Astrocyte (in vitro differentiated cells and primary cell): ENCODE measurements around the gene BANP. TPM values are rescaled to one million over a fixed set of nuclear protein-coding genes. Genes with fewer than 3 reads are reported as not detected.

Experiments
- DNase-seq: peaks from one replicate; pipeline ENCODE4 v3.0.0-alpha.2; 2010; ENCODE audit warnings: low read depth
- FAIRE-seq: peaks from 2 replicates; lab custom pipeline; 2011; peaks lifted over from hg19 to GRCh38; lab: Jason Lieb, UNC
- H2AFZ ChIP-seq: 2 replicates; pipeline ENCODE4 v1.6.0; 2012; ENCODE audit warnings: low read depth, low read length, inconsistent platforms
- H3K27ac ChIP-seq: 2 replicates; pipeline ENCODE4 v1.5.1; 2011; ENCODE audit warnings: low read depth, low read length, inconsistent platforms
- H3K27me3 ChIP-seq: 2 replicates; pipeline ENCODE4 v1.6.0; 2011; ENCODE audit warnings: low read length, inconsistent platforms; ENCODE audit not compliant: insufficient read depth
- H3K36me3 ChIP-seq: 2 replicates; pipeline ENCODE4 v1.5.1; 2011; ENCODE audit warnings: low read length, inconsistent platforms; ENCODE audit not compliant: insufficient read depth
- H3K4me1 ChIP-seq: 2 replicates; pipeline ENCODE4 v1.5.1; 2011; ENCODE audit warnings: low read length, inconsistent platforms; ENCODE audit not compliant: insufficient read depth
- H3K4me2 ChIP-seq: 2 replicates; pipeline ENCODE4 v1.6.0; 2012; ENCODE audit warnings: low read length, inconsistent platforms
- H3K4me3 ChIP-seq: 2 replicates; pipeline ENCODE4 v1.5.1; 2011; ENCODE audit warnings: low read depth, mild to moderate bottlenecking, low read length, inconsistent platforms; ENCODE audit not compliant: insufficient read depth
- H3K79me2 ChIP-seq: 2 replicates; pipeline ENCODE4 v1.6.0; 2012; ENCODE audit warnings: mild to moderate bottlenecking, low read length, inconsistent platforms; ENCODE audit not compliant: insufficient read depth
- H3K9ac ChIP-seq: 2 replicates; pipeline ENCODE4 v1.6.0; 2012; ENCODE audit warnings: mild to moderate bottlenecking, low read length, inconsistent platforms
- H3K9me3 ChIP-seq: 2 replicates; pipeline ENCODE4 v1.5.1; 2012; ENCODE audit warnings: low read depth, mild to moderate bottlenecking, low read length, inconsistent platforms; ENCODE audit not compliant: insufficient read depth
- H4K20me1 ChIP-seq: 2 replicates; pipeline ENCODE4 v1.6.0; 2012; ENCODE audit warnings: low read length, inconsistent platforms; ENCODE audit not compliant: insufficient read depth
- H3K27ac Mint-ChIP-seq: one replicate; pipeline ENCODE4 v1.8.0; 2021; ENCODE audit warnings: mild to moderate bottlenecking, mixed read lengths; ENCODE audit not compliant: unreplicated experiment
- H3K27me3 Mint-ChIP-seq: one replicate; pipeline ENCODE4 v1.8.0; 2021; ENCODE audit warnings: low read depth, mixed read lengths; ENCODE audit not compliant: unreplicated experiment
- H3K36me3 Mint-ChIP-seq: one replicate; pipeline ENCODE4 v1.8.0; 2021; ENCODE audit warnings: low read depth, mixed read lengths; ENCODE audit not compliant: unreplicated experiment
- H3K4me1 Mint-ChIP-seq: one replicate; pipeline ENCODE4 v1.8.0; 2021; ENCODE audit warnings: low read depth, mixed read lengths; ENCODE audit not compliant: unreplicated experiment
- H3K4me3 Mint-ChIP-seq: one replicate; pipeline ENCODE4 v1.8.0; 2021; ENCODE audit warnings: mild to moderate bottlenecking, moderate library complexity, mixed read lengths; ENCODE audit not compliant: unreplicated experiment
- H3K9me3 Mint-ChIP-seq: one replicate; pipeline ENCODE4 v1.8.0; 2021; ENCODE audit warnings: mild to moderate bottlenecking, mixed read lengths; ENCODE audit not compliant: unreplicated experiment
- CTCF ChIP-seq: IDR thresholded peaks from 2 replicates; pipeline ENCODE4 v1.5.1; 2011; ENCODE audit warnings: low read depth, mild to moderate bottlenecking, inconsistent platforms, low read length, moderate library complexity; ENCODE audit not compliant: insufficient read depth
- EZH2 ChIP-seq: IDR thresholded peaks from 2 replicates; pipeline ENCODE4 v1.6.1; 2012; ENCODE audit warnings: mild to moderate bottlenecking, low read length, inconsistent platforms; ENCODE audit not compliant: insufficient read depth
- total RNA-seq: library from RNA; stranded (reverse); gene quantifications from 2 replicates; pipeline ENCODE4 v1.2.1, GENCODE V29; 2021

The BANP gene
- total RNA-seq, 1 donor from 2014 or later: 28.9 TPM

GRCh38 chr16:87949071-87949744 is 2.0 kb upstream of the BANP start:
- H3K27ac ChIP-seq: no peak overlapping the region
- no peak overlapping the region for H3K4me3 Mint-ChIP-seq
- no peak overlapping the region for H3K4me3 ChIP-seq
- no peaks in the 10 kb centered on the region for H3K27me3 ChIP-seq
- peaks cover 19% of the 10 kb centered on the region for H3K4me1 ChIP-seq
- FAIRE-seq: no peak
- peak overlapping the region; percentile 43 for H2AFZ ChIP-seq
- peaks cover 26% of the 10 kb centered on the region for H3K79me2 ChIP-seq
- H3K36me3 ChIP-seq: peaks cover 2% of the 10 kb centered on the region
- H3K4me1 Mint-ChIP-seq: peaks cover 14% of the 10 kb centered on the region
- peak overlapping the region; percentile 37 for H3K27ac Mint-ChIP-seq
- TF ChIP-seq EZH2 (no peak), CTCF (no peak)
- H4K20me1 ChIP-seq: peaks cover 1% of the 10 kb centered on the region
- H3K9ac ChIP-seq: no peak overlapping the region
- peaks cover 2% of the 10 kb centered on the region for H3K36me3 Mint-ChIP-seq
- no peak overlapping the region for H3K4me2 ChIP-seq
- DNase-seq: no peak
- no peaks in the 10 kb centered on the region for H3K9me3 ChIP-seq
- H3K27me3 Mint-ChIP-seq: no peaks in the 10 kb centered on the region
- no peaks in the 10 kb centered on the region for H3K9me3 Mint-ChIP-seq

- H4K20me1 ChIP-seq: peaks cover 13% of the 10 kb centered on the region
- TF ChIP-seq EZH2: no peak
- no peak for TF ChIP-seq CTCF
- H3K4me1 ChIP-seq: peaks cover 30% of the 10 kb centered on the region
- no peaks in the 10 kb centered on the region for H3K27me3 Mint-ChIP-seq
- DNase-seq (no peak), FAIRE-seq (no peak)
- H3K9me3 ChIP-seq: no peaks in the 10 kb centered on the region
- H3K4me3 ChIP-seq: peak overlapping the region; percentile 81
- peaks cover 52% of the 10 kb centered on the region for H3K79me2 ChIP-seq
- H3K27ac Mint-ChIP-seq: peak overlapping the region; percentile 94
- peaks cover 5% of the 10 kb centered on the region for H3K36me3 Mint-ChIP-seq
- peak overlapping the region; percentile 98 for H3K4me2 ChIP-seq
- H2AFZ ChIP-seq: peak overlapping the region; percentile 55
- no peaks in the 10 kb centered on the region for H3K9me3 Mint-ChIP-seq
- H3K27ac ChIP-seq: peak overlapping the region; percentile 97
- H3K9ac ChIP-seq: peak overlapping the region; percentile 99
- H3K36me3 ChIP-seq: peaks cover 2% of the 10 kb centered on the region
- peaks cover 27% of the 10 kb centered on the region for H3K4me1 Mint-ChIP-seq
- no peaks in the 10 kb centered on the region for H3K27me3 ChIP-seq
- peak overlapping the region; percentile 91 for H3K4me3 Mint-ChIP-seq
Measured at GRCh38 chr16:87951552-87952538, 611 bp downstream of the BANP start.
